GM12878 (cell line): ENCODE data around the gene YTHDF1. TPM values are rescaled to one million over a fixed set of nuclear protein-coding genes. Genes with fewer than 3 reads are reported as not detected.

Experiments used
- ATAC-seq: fragments of 200-7000 bp; cut with Tn5 transposase; 3 replicates; pipeline ENCODE4 v1.9.1; 2020; ENCODE audit warnings: mild to moderate bottlenecking, moderate library complexity
- BruUV-seq: library from RNA; stranded (reverse); fragments of 400-500 nt; replicated peaks from 2 replicates; lab custom pipeline; 2021; lab: Mats Ljungman, UMichigan
- CTCF ChIA-PET: fragments of 300-600 bp; sonication (Branson Sonifier 250); formaldehyde crosslinking; extraction: SDS; loops from one replicate; lab custom pipeline; 2021; ENCODE audit warnings: inconsistent platforms; lab: Yijun Ruan, JAX
- POLR2A ChIA-PET: fragments of 350-600 bp; formaldehyde crosslinking; extraction: SDS; loops from one replicate; lab custom pipeline; 2021; ENCODE audit warnings: inconsistent platforms; lab: Charles Lee
- RAD21 ChIA-PET: fragments of 300-600 bp; sonication (Branson Sonifier 250); formaldehyde crosslinking; loops from one replicate; lab custom pipeline; 2023; ENCODE audit warnings: antibody characterized with exemption; ENCODE audit not compliant: unreplicated experiment; lab: Charles Lee
- SMC1A ChIA-PET: fragments of 300-600 bp; sonication (Branson Sonifier 250); formaldehyde crosslinking; loops from one replicate; lab custom pipeline; 2023; ENCODE audit not compliant: unreplicated experiment, uncharacterized antibody; lab: Charles Lee
- DNase-seq: peaks from one replicate; pipeline ENCODE4 v3.0.0-alpha.2; 2011; ENCODE audit warnings: low read depth, low spot score
- FAIRE-seq: peaks from 3 replicates; lab custom pipeline; 2011; peaks lifted over from hg19 to GRCh38; lab: Jason Lieb, UNC
- H2AFZ ChIP-seq: 2 replicates; pipeline ENCODE4 v1.6.0; 2011; ENCODE audit warnings: low read depth, low read length, control low read depth; ENCODE audit not compliant: control insufficient read depth
- H3K27ac ChIP-seq: 2 replicates; pipeline ENCODE4 v1.5.1; 2011; ENCODE audit warnings: control low read depth; ENCODE audit not compliant: control insufficient read depth, insufficient read depth
- H3K27me3 ChIP-seq, 2 experiments: replicated peaks in 1 of 2; 2 replicates each; pipeline versions ENCODE4 v1.6.0 to v1.6.1; 2011; ENCODE audit warnings: low read length in 1 of 2; ENCODE audit not compliant: control insufficient read depth in 2 of 2, insufficient read depth in 2 of 2
- H3K36me3 ChIP-seq, 2 experiments: 2 replicates each; pipeline ENCODE4 v1.5.1; 2011; ENCODE audit warnings: low read length in 1 of 2; ENCODE audit not compliant: control insufficient read depth in 2 of 2, insufficient read depth in 2 of 2
- H3K4me1 ChIP-seq: 2 replicates; pipeline ENCODE4 v1.6.1; 2011; ENCODE audit warnings: mild to moderate bottlenecking, low read length, moderate library complexity, mixed read lengths; ENCODE audit not compliant: control insufficient read depth, insufficient read depth
- H3K4me2 ChIP-seq: 2 replicates; pipeline ENCODE4 v1.6.0; 2011; ENCODE audit warnings: control low read depth; ENCODE audit not compliant: control insufficient read depth, insufficient read depth
- H3K4me3 ChIP-seq: fragments of 200-600 bp; sonication (generic); 2 replicates; pipeline ENCODE4 v1.5.1; 2016
- H3K79me2 ChIP-seq: 2 replicates; pipeline ENCODE4 v1.6.0; 2011; ENCODE audit warnings: low read length; ENCODE audit not compliant: control insufficient read depth, insufficient read depth
- H3K9ac ChIP-seq: 2 replicates; pipeline ENCODE4 v1.8.0; 2011; ENCODE audit warnings: low read length, control low read depth, mixed read lengths; ENCODE audit not compliant: control insufficient read depth, insufficient read depth
- H3K9me3 ChIP-seq: replicated peaks from 3 replicates; pipeline ENCODE4 v1.5.1; 2011; ENCODE audit warnings: mild to moderate bottlenecking, low read length; ENCODE audit not compliant: control insufficient read depth, insufficient read depth
- H4K20me1 ChIP-seq: 2 replicates; pipeline ENCODE4 v1.6.0; 2011; ENCODE audit not compliant: control insufficient read depth, insufficient read depth
- CBX5 ChIP-seq: sonication (generic); IDR thresholded peaks from 2 replicates; pipeline ENCODE4 v1.6.1; 2016; ENCODE audit warnings: low read depth, moderate library complexity, mild to moderate bottlenecking, inconsistent platforms
- FOXM1 ChIP-seq: IDR thresholded peaks from 2 replicates; pipeline ENCODE4 v1.6.1; 2012; ENCODE audit warnings: low read depth, mild to moderate bottlenecking, inconsistent platforms, low read length, moderate library complexity
- HDGF ChIP-seq: fragments of 450-650 bp; IDR thresholded peaks from 2 replicates; pipeline ENCODE4 v1.6.1; 2016; ENCODE audit warnings: antibody characterized with exemption
- MTA2 ChIP-seq: fragments of 450-650 bp; IDR thresholded peaks from 2 replicates; pipeline ENCODE4 v1.6.1; 2016; ENCODE audit warnings: low read depth, mild to moderate bottlenecking, moderate library complexity
- NFYB ChIP-seq: IDR thresholded peaks from 2 replicates; pipeline ENCODE4 v1.6.1; 2011; ENCODE audit warnings: low read depth, mild to moderate bottlenecking, low read length, improper control_type of control experiment, moderate library complexity; ENCODE audit not compliant: insufficient read depth
- RAD21 ChIP-seq: IDR thresholded peaks from 2 replicates; pipeline ENCODE4 v1.6.1; 2011; ENCODE audit warnings: mild to moderate bottlenecking, low read depth, low read length, moderate library complexity; ENCODE audit not compliant: insufficient read depth
- SMAD5 ChIP-seq: IDR thresholded peaks from 2 replicates; pipeline ENCODE4 v1.6.1; 2016; ENCODE audit warnings: antibody characterized with exemption, low read depth
- TBL1XR1 ChIP-seq: IDR thresholded peaks from 2 replicates; pipeline ENCODE4 v1.6.1; 2012; ENCODE audit warnings: low read depth, low read length, improper control_type of control experiment
- ZBED1 ChIP-seq: IDR thresholded peaks from 2 replicates; pipeline ENCODE4 v1.6.1; 2016; ENCODE audit warnings: borderline replicate concordance
- ZZZ3 ChIP-seq: IDR thresholded peaks from 2 replicates; pipeline ENCODE4 v1.6.1; 2011; ENCODE audit warnings: low read depth; ENCODE audit not compliant: control insufficient read depth, insufficient read length
- WGBS: methylation state at CpG from one replicate; pipeline ENCODE4 v1.1.6; 2016; ENCODE audit warnings: low lambda C conversion rate; ENCODE audit not compliant: insufficient replicate concordance, insufficient coverage; ENCODE audit errors: missing lambda C conversion rate; 5-methylcytosine and 5-hydroxymethylcytosine counted together
- in situ Hi-C: fragments of 300-500 bp; cut with MboI; formaldehyde crosslinking; loops from 9 replicates; pipeline ENCODE4 v1.14.3; 2018; ENCODE audit warnings: mixed read lengths
- intact Hi-C: fragments of 100-400 bp; cut with micrococcal nuclease; formaldehyde crosslinking; loops from one replicate; pipeline ENCODE4 v1.14.2; 2022; ENCODE audit not compliant: unreplicated experiment
- polyA plus RNA-seq, 11 experiments: library from polyadenylated mRNA; depleted of rRNA in 4 of 11; unstranded in 6 of 11; stranded (reverse) in 5 of 11; fragments of >200 nt; fragmentation: Nextera tagmentation in 4 of 11; fragmentation: Illumina TruSeq in 1 of 11; extraction: Ambion mirVana in 4 of 11; extraction: Trizol in 1 of 11; gene quantifications; 1 replicate in 1 of 11; 2 replicates in 10 of 11; pipeline versions ENCODE4 v1.2.1 to v1.2.3, GENCODE V29; 2011 to 2016; ENCODE audit warnings: inconsistent platforms in 2 of 11, missing spikeins in 2 of 11, low read depth in 1 of 11
- total RNA-seq, 4 experiments: library from RNA; depleted of rRNA in 3 of 4; stranded (reverse); fragments of >200 nt in 3 of 4; fragmentation: Illumina TruSeq in 1 of 4; extraction: Trizol in 1 of 4; gene quantifications; 2 replicates each; pipeline versions ENCODE4 v1.2.1 to v1.2.3, GENCODE V29; 2013 to 2021
- TF ChIP-seq, protein P1 (sequence below): IDR thresholded peaks from 2 replicates; pipeline ENCODE4 v1.6.1; 2011; ENCODE audit warnings: mild to moderate bottlenecking, low read depth, low read length, moderate library complexity; ENCODE audit not compliant: insufficient replicate concordance
- TF ChIP-seq, protein P2 (sequence below): fragments of 450-650 bp; IDR thresholded peaks from 2 replicates; pipeline ENCODE4 v1.6.1; 2016; ENCODE audit warnings: mild to moderate bottlenecking
- TF ChIP-seq, protein P3 (sequence below): fragments of 450-650 bp; formaldehyde crosslinking; IDR thresholded peaks from 2 replicates; pipeline ENCODE4 v1.5.0; 2022; ENCODE audit warnings: mild to moderate bottlenecking, missing genetic modification characterization
- TF ChIP-seq, protein P4 (sequence below): fragments of 450-650 bp; IDR thresholded peaks from 2 replicates; pipeline ENCODE4 v1.6.1; 2016; ENCODE audit warnings: mild to moderate bottlenecking, moderate library complexity, borderline replicate concordance

Gene YTHDF1
- total and polyA plus RNA-seq, 10 of the 15 experiments (the other 5 are each of a cell fraction or from before 2014, with no cell fraction given) = 4.6 to 37.8 (median 20.5) TPM

DNA sequence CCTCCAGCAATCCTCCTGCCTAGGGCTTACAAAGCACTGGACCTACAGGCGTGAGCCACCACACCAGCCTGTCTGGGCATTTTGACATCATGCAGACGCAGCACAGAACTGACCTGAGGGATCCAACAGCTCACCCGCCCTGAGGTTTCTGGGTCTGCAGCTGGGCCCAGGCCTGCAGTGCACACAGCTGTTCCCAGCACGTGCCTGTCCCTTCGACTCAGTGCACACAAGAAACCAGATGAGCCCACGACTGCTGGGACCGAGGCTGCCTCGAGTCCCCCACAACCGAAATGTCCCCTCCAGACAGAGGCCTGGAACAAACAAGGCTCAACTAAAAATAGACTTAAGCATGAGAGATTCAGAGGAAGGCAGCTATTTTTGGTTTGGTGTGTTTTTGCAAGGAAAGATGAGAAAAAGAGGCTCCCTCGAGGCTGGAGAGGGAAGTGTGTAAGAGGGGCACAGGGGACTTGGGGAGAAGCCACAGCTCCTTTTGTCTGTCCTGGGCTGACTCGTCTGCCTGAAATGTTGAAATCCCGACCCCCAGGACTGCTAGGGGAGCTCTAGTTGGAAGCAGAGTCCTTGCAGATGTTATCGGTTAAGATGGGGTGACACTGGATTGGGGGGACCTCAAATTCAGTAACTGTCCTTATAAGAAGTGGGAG, 66.3 kb downstream of the YTHDF1 start:
- Histone ChIP-seq H3K4me2 (no peak overlapping the region), H3K9ac (no peak overlapping the region), H3K27ac (no peak overlapping the region), H2AFZ (no peak overlapping the region), H3K4me1 (no peaks in the 10 kb centered on the region), H4K20me1 (no peaks in the 10 kb centered on the region), H3K36me3 (no peaks in the 10 kb centered on the region), H3K27me3 (peaks cover 0 to 3% of the 10 kb centered on the region in 2 experiments; a peak in 2 of 4 replicates), H3K9me3 (no peaks in the 10 kb centered on the region; the same call in none of the 3 replicates), H3K79me2 (no peaks in the 10 kb centered on the region), H3K4me3 (no peak overlapping the region)
- intact Hi-C loops (no loop called here), in situ Hi-C loops (no loop called here)
- DNase-seq (no peak), ATAC-seq (no peak), FAIRE-seq (no peak)
- ChIA-PET RAD21 (no interaction called here), CTCF (no interaction called here), SMC1A (no interaction called here), POLR2A (no interaction called here)
- WGBS = 25% methylated on average over 13 of the region's 13 CpGs
- no TSS peak for BruUV-seq
- no peak for TF ChIP-seq RAD21
- no peak for TF ChIP-seq FOXM1
- TF ChIP-seq NFYB = no peak
- TF ChIP-seq ZZZ3 = no peak
- TF ChIP-seq CBX5 = no peak
- TF ChIP-seq, protein P1, sequence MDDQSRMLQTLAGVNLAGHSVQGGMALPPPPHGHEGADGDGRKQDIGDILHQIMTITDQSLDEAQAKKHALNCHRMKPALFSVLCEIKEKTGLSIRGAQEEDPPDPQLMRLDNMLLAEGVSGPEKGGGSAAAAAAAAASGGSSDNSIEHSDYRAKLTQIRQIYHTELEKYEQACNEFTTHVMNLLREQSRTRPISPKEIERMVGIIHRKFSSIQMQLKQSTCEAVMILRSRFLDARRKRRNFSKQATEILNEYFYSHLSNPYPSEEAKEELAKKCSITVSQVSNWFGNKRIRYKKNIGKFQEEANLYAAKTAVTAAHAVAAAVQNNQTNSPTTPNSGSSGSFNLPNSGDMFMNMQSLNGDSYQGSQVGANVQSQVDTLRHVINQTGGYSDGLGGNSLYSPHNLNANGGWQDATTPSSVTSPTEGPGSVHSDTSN = no peak
- TF ChIP-seq, protein P2, sequence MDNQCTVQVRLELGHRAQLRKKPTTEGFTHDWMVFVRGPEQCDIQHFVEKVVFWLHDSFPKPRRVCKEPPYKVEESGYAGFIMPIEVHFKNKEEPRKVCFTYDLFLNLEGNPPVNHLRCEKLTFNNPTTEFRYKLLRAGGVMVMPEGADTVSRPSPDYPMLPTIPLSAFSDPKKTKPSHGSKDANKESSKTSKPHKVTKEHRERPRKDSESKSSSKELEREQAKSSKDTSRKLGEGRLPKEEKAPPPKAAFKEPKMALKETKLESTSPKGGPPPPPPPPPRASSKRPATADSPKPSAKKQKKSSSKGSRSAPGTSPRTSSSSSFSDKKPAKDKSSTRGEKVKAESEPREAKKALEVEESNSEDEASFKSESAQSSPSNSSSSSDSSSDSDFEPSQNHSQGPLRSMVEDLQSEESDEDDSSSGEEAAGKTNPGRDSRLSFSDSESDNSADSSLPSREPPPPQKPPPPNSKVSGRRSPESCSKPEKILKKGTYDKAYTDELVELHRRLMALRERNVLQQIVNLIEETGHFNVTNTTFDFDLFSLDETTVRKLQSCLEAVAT = no peak
- TF ChIP-seq SMAD5 = no peak
- no peak for TF ChIP-seq ZBED1
- no peak for TF ChIP-seq MTA2
- TF ChIP-seq, protein P3, sequence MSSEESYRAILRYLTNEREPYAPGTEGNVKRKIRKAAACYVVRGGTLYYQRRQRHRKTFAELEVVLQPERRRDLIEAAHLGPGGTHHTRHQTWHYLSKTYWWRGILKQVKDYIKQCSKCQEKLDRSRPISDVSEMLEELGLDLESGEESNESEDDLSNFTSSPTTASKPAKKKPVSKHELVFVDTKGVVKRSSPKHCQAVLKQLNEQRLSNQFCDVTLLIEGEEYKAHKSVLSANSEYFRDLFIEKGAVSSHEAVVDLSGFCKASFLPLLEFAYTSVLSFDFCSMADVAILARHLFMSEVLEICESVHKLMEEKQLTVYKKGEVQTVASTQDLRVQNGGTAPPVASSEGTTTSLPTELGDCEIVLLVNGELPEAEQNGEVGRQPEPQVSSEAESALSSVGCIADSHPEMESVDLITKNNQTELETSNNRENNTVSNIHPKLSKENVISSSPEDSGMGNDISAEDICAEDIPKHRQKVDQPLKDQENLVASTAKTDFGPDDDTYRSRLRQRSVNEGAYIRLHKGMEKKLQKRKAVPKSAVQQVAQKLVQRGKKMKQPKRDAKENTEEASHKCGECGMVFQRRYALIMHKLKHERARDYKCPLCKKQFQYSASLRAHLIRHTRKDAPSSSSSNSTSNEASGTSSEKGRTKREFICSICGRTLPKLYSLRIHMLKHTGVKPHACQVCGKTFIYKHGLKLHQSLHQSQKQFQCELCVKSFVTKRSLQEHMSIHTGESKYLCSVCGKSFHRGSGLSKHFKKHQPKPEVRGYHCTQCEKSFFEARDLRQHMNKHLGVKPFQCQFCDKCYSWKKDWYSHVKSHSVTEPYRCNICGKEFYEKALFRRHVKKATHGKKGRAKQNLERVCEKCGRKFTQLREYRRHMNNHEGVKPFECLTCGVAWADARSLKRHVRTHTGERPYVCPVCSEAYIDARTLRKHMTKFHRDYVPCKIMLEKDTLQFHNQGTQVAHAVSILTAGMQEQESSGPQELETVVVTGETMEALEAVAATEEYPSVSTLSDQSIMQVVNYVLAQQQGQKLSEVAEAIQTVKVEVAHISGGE (CRISPR knock-in tag) = no peak
- TF ChIP-seq, protein P4, sequence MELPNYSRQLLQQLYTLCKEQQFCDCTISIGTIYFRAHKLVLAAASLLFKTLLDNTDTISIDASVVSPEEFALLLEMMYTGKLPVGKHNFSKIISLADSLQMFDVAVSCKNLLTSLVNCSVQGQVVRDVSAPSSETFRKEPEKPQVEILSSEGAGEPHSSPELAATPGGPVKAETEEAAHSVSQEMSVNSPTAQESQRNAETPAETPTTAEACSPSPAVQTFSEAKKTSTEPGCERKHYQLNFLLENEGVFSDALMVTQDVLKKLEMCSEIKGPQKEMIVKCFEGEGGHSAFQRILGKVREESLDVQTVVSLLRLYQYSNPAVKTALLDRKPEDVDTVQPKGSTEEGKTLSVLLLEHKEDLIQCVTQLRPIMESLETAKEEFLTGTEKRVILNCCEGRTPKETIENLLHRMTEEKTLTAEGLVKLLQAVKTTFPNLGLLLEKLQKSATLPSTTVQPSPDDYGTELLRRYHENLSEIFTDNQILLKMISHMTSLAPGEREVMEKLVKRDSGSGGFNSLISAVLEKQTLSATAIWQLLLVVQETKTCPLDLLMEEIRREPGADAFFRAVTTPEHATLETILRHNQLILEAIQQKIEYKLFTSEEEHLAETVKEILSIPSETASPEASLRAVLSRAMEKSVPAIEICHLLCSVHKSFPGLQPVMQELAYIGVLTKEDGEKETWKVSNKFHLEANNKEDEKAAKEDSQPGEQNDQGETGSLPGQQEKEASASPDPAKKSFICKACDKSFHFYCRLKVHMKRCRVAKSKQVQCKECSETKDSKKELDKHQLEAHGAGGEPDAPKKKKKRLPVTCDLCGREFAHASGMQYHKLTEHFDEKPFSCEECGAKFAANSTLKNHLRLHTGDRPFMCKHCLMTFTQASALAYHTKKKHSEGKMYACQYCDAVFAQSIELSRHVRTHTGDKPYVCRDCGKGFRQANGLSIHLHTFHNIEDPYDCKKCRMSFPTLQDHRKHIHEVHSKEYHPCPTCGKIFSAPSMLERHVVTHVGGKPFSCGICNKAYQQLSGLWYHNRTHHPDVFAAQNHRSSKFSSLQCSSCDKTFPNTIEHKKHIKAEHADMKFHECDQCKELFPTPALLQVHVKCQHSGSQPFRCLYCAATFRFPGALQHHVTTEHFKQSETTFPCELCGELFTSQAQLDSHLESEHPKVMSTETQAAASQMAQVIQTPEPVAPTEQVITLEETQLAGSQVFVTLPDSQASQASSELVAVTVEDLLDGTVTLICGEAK = no peak
- no peak for TF ChIP-seq HDGF
- TF ChIP-seq TBL1XR1 = no peak
